Suprapubic skin (tissue), 4 donors: ENCODE results near the gene COL8A2. TPM values are rescaled to one million over a fixed set of nuclear protein-coding genes. Genes with fewer than 3 reads are reported as not detected.

Source experiments
- DNase-seq, 2 donors: peaks; one replicate each; pipeline ENCODE4 v3.0.0-alpha.2; 2019; ENCODE audit warnings: low spot score in 2 of 2
- H3K27ac ChIP-seq: fragments of 200-600 bp; sonication (generic); one replicate; pipeline ENCODE4 v1.5.1; 2019
- H3K27me3 ChIP-seq: fragments of 200-600 bp; sonication (generic); one replicate; pipeline ENCODE4 v1.5.1; 2019
- H3K36me3 ChIP-seq: fragments of 200-600 bp; sonication (generic); one replicate; pipeline ENCODE4 v1.5.1; 2019
- H3K4me1 ChIP-seq: fragments of 200-600 bp; sonication (generic); one replicate; pipeline ENCODE4 v1.5.1; 2019
- H3K4me3 ChIP-seq: fragments of 200-600 bp; sonication (generic); one replicate; pipeline ENCODE4 v1.5.1; 2019; ENCODE audit warnings: mild to moderate bottlenecking
- H3K9me3 ChIP-seq: fragments of 200-600 bp; sonication (generic); one replicate; pipeline ENCODE4 v1.5.1; 2019
- EP300 ChIP-seq: sonication (generic); formaldehyde crosslinking; IDR thresholded peaks from one replicate; pipeline ENCODE4 v1.6.1; 2017; ENCODE audit warnings: antibody characterized with exemption
- POLR2A ChIP-seq, 2 donors: fragments of 450-650 bp; IDR thresholded peaks; one replicate each; pipeline ENCODE4 v1.6.1; 2017; ENCODE audit warnings: antibody characterized with exemption in 2 of 2, mild to moderate bottlenecking in 2 of 2, moderate library complexity in 2 of 2
- POLR2AphosphoS5 ChIP-seq, 3 donors: sonication (generic); formaldehyde crosslinking; IDR thresholded peaks; one replicate each; pipeline ENCODE4 v1.6.1; 2017; ENCODE audit warnings: antibody characterized with exemption in 3 of 3
- WGBS: methylation state at CpG from one replicate; pipeline ENCODE4 v1.1.5; 2018; 5-methylcytosine and 5-hydroxymethylcytosine counted together
- total RNA-seq, 4 donors: library from RNA; depleted of rRNA; stranded (reverse); fragments of >200 nt; gene quantifications; one replicate each; pipeline ENCODE4 v1.1.0, GENCODE V29; 2016
- TF ChIP-seq, protein P1 (sequence below), 2 donors: fragments of 200-600 bp in 1 of 2; fragments of 450-650 bp in 1 of 2; sonication (generic) in 1 of 2; IDR thresholded peaks; one replicate each; pipeline ENCODE4 v1.5.1; 2016 to 2019; ENCODE audit warnings: antibody characterized with exemption in 2 of 2, mild to moderate bottlenecking in 1 of 2, moderate library complexity in 1 of 2

Gene COL8A2
- total RNA-seq, 4 donors from 2014 or later: 4.9 to 5.6 (median 5.2) TPM

DNA sequence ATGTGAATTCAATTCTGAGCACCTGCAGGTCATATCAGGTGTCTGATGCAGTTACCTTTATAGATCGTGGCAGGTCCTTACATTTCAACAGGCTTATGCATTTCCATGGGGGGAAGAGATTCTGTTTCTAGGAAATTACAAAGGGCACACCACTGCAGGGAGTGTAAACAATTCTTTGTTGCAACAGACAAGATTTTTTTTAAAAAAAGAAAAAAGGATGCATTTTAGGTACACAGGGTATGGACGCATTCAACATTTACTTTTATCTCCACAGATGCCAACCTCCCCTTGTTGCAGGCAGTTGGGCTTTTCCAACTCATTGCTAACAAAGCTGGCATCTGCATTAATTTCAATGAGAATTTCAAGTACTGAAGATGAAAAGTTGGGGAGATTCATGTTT, 54.7 kb downstream of the COL8A2 start:
- TF ChIP-seq POLR2AphosphoS5 (IDR thresholded peaks at IDR 0.05): no peak
- TF ChIP-seq, protein P1, sequence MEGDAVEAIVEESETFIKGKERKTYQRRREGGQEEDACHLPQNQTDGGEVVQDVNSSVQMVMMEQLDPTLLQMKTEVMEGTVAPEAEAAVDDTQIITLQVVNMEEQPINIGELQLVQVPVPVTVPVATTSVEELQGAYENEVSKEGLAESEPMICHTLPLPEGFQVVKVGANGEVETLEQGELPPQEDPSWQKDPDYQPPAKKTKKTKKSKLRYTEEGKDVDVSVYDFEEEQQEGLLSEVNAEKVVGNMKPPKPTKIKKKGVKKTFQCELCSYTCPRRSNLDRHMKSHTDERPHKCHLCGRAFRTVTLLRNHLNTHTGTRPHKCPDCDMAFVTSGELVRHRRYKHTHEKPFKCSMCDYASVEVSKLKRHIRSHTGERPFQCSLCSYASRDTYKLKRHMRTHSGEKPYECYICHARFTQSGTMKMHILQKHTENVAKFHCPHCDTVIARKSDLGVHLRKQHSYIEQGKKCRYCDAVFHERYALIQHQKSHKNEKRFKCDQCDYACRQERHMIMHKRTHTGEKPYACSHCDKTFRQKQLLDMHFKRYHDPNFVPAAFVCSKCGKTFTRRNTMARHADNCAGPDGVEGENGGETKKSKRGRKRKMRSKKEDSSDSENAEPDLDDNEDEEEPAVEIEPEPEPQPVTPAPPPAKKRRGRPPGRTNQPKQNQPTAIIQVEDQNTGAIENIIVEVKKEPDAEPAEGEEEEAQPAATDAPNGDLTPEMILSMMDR (IDR thresholded peaks at IDR 0.05): no peak
- no peak for TF ChIP-seq EP300
- no peak for TF ChIP-seq POLR2A (IDR thresholded peaks at IDR 0.05)
- Histone ChIP-seq H3K27me3 (no peaks in the 10 kb centered on the region), H3K4me3 (no peak overlapping the region), H3K4me1 (no peaks in the 10 kb centered on the region), H3K36me3 (no peaks in the 10 kb centered on the region), H3K27ac (no peak overlapping the region), H3K9me3 (no peaks in the 10 kb centered on the region)
- WGBS: 77% methylated on average over 2 of the region's 2 CpGs
- DNase-seq: no peak

GRCh38 chr1:36068866-36069265, 56.2 kb downstream of the COL8A2 start:
- Histone ChIP-seq H3K9me3 (no peaks in the 10 kb centered on the region), H3K27ac (no peak overlapping the region), H3K27me3 (no peaks in the 10 kb centered on the region), H3K36me3 (no peaks in the 10 kb centered on the region), H3K4me1 (no peaks in the 10 kb centered on the region), H3K4me3 (no peak overlapping the region)
- WGBS: 80% methylated on average over 2 of the region's 2 CpGs
- DNase-seq: no peak
- TF ChIP-seq, protein P1 (IDR thresholded peaks at IDR 0.05): no peak
- TF ChIP-seq POLR2AphosphoS5 (IDR thresholded peaks at IDR 0.05): no peak
- TF ChIP-seq POLR2A (IDR thresholded peaks at IDR 0.05): no peak
- no peak for TF ChIP-seq EP300

GRCh38 chr1:36067871-36068270, 57.2 kb downstream of the COL8A2 start:
- no peak overlapping the region for H3K4me3 ChIP-seq
- H3K27me3 ChIP-seq: no peaks in the 10 kb centered on the region
- no peaks in the 10 kb centered on the region for H3K36me3 ChIP-seq
- no peak for DNase-seq
- H3K4me1 ChIP-seq: no peaks in the 10 kb centered on the region
- no peak for TF ChIP-seq POLR2A (IDR thresholded peaks at IDR 0.05)
- TF ChIP-seq, protein P1 (IDR thresholded peaks at IDR 0.05): no peak
- no peak for TF ChIP-seq POLR2AphosphoS5 (IDR thresholded peaks at IDR 0.05)
- no peak for TF ChIP-seq EP300
- H3K27ac ChIP-seq: no peak overlapping the region
- no peaks in the 10 kb centered on the region for H3K9me3 ChIP-seq

- WGBS: 95% methylated on average over 1 of the region's 1 CpG
- H3K4me1 ChIP-seq: no peaks in the 10 kb centered on the region
- H3K27me3 ChIP-seq: no peaks in the 10 kb centered on the region
- H3K36me3 ChIP-seq: no peaks in the 10 kb centered on the region
- no peak for TF ChIP-seq POLR2AphosphoS5 (IDR thresholded peaks at IDR 0.05)
- no peak overlapping the region for H3K4me3 ChIP-seq
- DNase-seq: no peak
- no peaks in the 10 kb centered on the region for H3K9me3 ChIP-seq
- H3K27ac ChIP-seq: no peak overlapping the region
These were observed 62.7 kb downstream of the COL8A2 start for GRCh38 chr1:36062315-36062714.

DNA sequence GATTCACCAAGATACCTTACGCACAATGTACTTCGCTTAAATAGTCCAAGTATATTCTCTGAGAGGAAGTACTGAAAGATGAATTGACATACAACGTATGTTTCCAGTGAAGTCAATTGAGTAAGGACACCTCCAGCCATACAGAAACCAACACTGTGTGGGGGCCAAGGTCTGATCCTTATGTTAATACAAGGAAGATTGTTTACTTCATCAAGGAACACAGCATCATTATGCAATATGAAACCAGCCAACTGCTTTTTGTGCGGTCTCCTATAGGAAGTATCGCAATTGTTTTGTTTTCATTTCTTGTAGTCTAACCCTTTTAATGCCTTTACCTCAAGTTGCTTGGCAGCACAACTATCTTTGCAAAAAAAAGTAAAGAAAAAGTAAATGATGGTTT, 69.3 kb downstream of the COL8A2 start:
- H3K4me1 ChIP-seq: no peaks in the 10 kb centered on the region
- 86% methylated on average over 5 of the region's 5 CpGs for WGBS
- DNase-seq: no peak
- no peak overlapping the region for H3K27ac ChIP-seq
- H3K27me3 ChIP-seq: no peaks in the 10 kb centered on the region
- no peak for TF ChIP-seq EP300
- no peak for TF ChIP-seq POLR2AphosphoS5 (IDR thresholded peaks at IDR 0.05)
- TF ChIP-seq, protein P1 (IDR thresholded peaks at IDR 0.05): no peak
- no peak for TF ChIP-seq POLR2A (IDR thresholded peaks at IDR 0.05)
- H3K9me3 ChIP-seq: no peaks in the 10 kb centered on the region
- H3K36me3 ChIP-seq: peaks cover 27% of the 10 kb centered on the region
- no peak overlapping the region for H3K4me3 ChIP-seq

DNA sequence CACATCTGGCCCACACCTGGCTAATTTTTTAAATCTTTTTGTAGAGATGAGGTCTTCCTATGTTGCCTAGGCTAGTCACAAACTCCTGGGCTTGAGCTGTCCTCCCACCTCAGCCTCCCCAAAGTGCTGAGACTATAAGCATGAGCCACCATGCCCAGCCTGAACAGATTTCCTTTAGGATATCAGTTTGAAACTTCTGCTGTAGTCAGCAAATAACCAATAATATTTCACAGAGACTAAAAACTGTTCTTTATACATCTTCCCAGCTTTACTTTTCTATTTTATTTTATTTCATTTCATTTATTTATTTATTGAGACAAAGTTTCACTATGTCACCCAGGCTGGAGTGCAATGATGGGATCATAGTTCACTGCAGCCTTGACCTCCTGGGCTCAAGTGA, 71.0 kb downstream of the COL8A2 start:
- Histone ChIP-seq H3K9me3 (no peaks in the 10 kb centered on the region), H3K36me3 (peaks cover 38% of the 10 kb centered on the region), H3K4me1 (no peaks in the 10 kb centered on the region), H3K27me3 (no peaks in the 10 kb centered on the region), H3K4me3 (no peak overlapping the region), H3K27ac (no peak overlapping the region)
- no peak for DNase-seq
- TF ChIP-seq POLR2A (IDR thresholded peaks at IDR 0.05) (no peak), POLR2AphosphoS5 (IDR thresholded peaks at IDR 0.05) (no peak), EP300 (no peak)
- TF ChIP-seq, protein P1 (IDR thresholded peaks at IDR 0.05): no peak
